ENCODE data around the gene RFTN1.
A peak's percentile ranks its signal among the peaks of the same experiment; 100 is the strongest.

The RFTN1 gene

GRCh38 chr3:16400106-16400931, 113.2 kb downstream of the RFTN1 start:
- ATAC-seq = peak; percentile 36
- TF ChIP-seq CSRNP3 (CRISPR knock-in tag; IDR thresholded peaks at IDR 0.05) = no peak
- no peak for TF ChIP-seq ZFP30 (CRISPR knock-in tag; IDR thresholded peaks at IDR 0.05)
- TF ChIP-seq BACH2 (CRISPR knock-in tag; IDR thresholded peaks at IDR 0.05; ENCODE audit: borderline replicate concordance) = no peak
- no peak for TF ChIP-seq GLIS3 (CRISPR knock-in tag; IDR thresholded peaks at IDR 0.05)
- TF ChIP-seq CREB5 (CRISPR knock-in tag; IDR thresholded peaks at IDR 0.05; ENCODE audit: low read depth) = no peak
- no peak for TF ChIP-seq SNAI2 (CRISPR knock-in tag; IDR thresholded peaks at IDR 0.05)
- no peak for TF ChIP-seq RARB (CRISPR knock-in tag; IDR thresholded peaks at IDR 0.05)
- TF ChIP-seq PATZ1 (CRISPR knock-in tag; IDR thresholded peaks at IDR 0.05; ENCODE audit: borderline replicate concordance) = no peak
- TF ChIP-seq TOX (CRISPR knock-in tag; IDR thresholded peaks at IDR 0.05; ENCODE audit: borderline replicate concordance) = no peak
- TF ChIP-seq ZC3H10 (CRISPR knock-in tag; IDR thresholded peaks at IDR 0.05) = no peak
- no peak for TF ChIP-seq ZFP3 (CRISPR knock-in tag; IDR thresholded peaks at IDR 0.05)
- TF ChIP-seq ARNTL (CRISPR knock-in tag; IDR thresholded peaks at IDR 0.05; ENCODE audit: borderline replicate concordance, low read depth) = no peak
- no peak for TF ChIP-seq CSDC2 (CRISPR knock-in tag; IDR thresholded peaks at IDR 0.05)
- no peak for TF ChIP-seq ZNF8 (CRISPR knock-in tag; IDR thresholded peaks at IDR 0.05)
- TF ChIP-seq ZNF70 (CRISPR knock-in tag; IDR thresholded peaks at IDR 0.05) = no peak
- TF ChIP-seq TCF4 (CRISPR knock-in tag; IDR thresholded peaks at IDR 0.05; ENCODE audit: borderline replicate concordance) = no peak

GRCh38 chr3:16399473-16399872, 114.0 kb downstream of the RFTN1 start:
- ATAC-seq = peak; percentile 97
- no peak for TF ChIP-seq ZFP30 (CRISPR knock-in tag; IDR thresholded peaks at IDR 0.05)
- TF ChIP-seq TOX (CRISPR knock-in tag; IDR thresholded peaks at IDR 0.05; ENCODE audit: borderline replicate concordance) = no peak
- no peak for TF ChIP-seq PATZ1 (CRISPR knock-in tag; IDR thresholded peaks at IDR 0.05; ENCODE audit: borderline replicate concordance)
- no peak for TF ChIP-seq OSR1 (CRISPR knock-in tag; IDR thresholded peaks at IDR 0.05)
- TF ChIP-seq ESRRG (CRISPR knock-in tag; IDR thresholded peaks at IDR 0.05) = no peak
- TF ChIP-seq TCF4 (CRISPR knock-in tag; IDR thresholded peaks at IDR 0.05; ENCODE audit: borderline replicate concordance) = no peak
- TF ChIP-seq PPARA (CRISPR knock-in tag; IDR thresholded peaks at IDR 0.05; ENCODE audit: borderline replicate concordance) = no peak
- TF ChIP-seq ISL1 (CRISPR knock-in tag; IDR thresholded peaks at IDR 0.05) = no peak
- no peak for TF ChIP-seq POU6F1 (CRISPR knock-in tag; IDR thresholded peaks at IDR 0.05; ENCODE audit: borderline replicate concordance, low read depth)
- TF ChIP-seq SNAI2 (CRISPR knock-in tag; IDR thresholded peaks at IDR 0.05) = no peak
- TF ChIP-seq ZNF70 (CRISPR knock-in tag; IDR thresholded peaks at IDR 0.05) = no peak
- TF ChIP-seq CSDC2 (CRISPR knock-in tag; IDR thresholded peaks at IDR 0.05) = no peak
- TF ChIP-seq CSRNP3 (CRISPR knock-in tag; IDR thresholded peaks at IDR 0.05) = no peak
- TF ChIP-seq BACH2 (CRISPR knock-in tag; IDR thresholded peaks at IDR 0.05; ENCODE audit: borderline replicate concordance) = no peak
